Measurements from ENCODE around the gene TADA3.

Gene TADA3

GRCh38 chr3:9792405-9793160 lies at the start of gene TADA3, which contains the start of gene ARPC4:
TADA3 (minus strand) TSS chr3:9792473; CDS start chr3:9791466, 1,007 bp downstream.
ARPC4 (plus strand) TSS chr3:9793082; CDS start chr3:9793122, 40 bp downstream.
- DNase-seq = peak; percentile 92

- DNase-seq = no peak
Observed at GRCh38 chr3:9841015-9841414, 48.7 kb upstream of the TADA3 start.

GRCh38 chr3:9838856-9839255 lies 46.6 kb upstream of the TADA3 start:
- DNase-seq = no peak

- no peak for DNase-seq
Observed at GRCh38 chr3:9837701-9838582, 45.7 kb upstream of the TADA3 start.

- DNase-seq = no peak
Observed at GRCh38 chr3:9834520-9835380, 42.5 kb upstream of the TADA3 start.

GRCh38 chr3:9833078-9833477 lies 40.8 kb upstream of the TADA3 start:
- DNase-seq = no peak

GRCh38 chr3:9831253-9831652 lies 39.0 kb upstream of the TADA3 start:
- DNase-seq = no peak

GRCh38 chr3:9828801-9829755 lies 36.8 kb upstream of the TADA3 start:
- no peak for DNase-seq

- no peak for DNase-seq
Observed at GRCh38 chr3:9826815-9827573, 34.7 kb upstream of the TADA3 start.

- DNase-seq = no peak
Observed at GRCh38 chr3:9825451-9826040, 33.3 kb upstream of the TADA3 start.

GRCh38 chr3:9820946-9821345 lies 28.7 kb upstream of the TADA3 start:
- no peak for DNase-seq

- DNase-seq = no peak
Observed at GRCh38 chr3:9820543-9820942, 28.3 kb upstream of the TADA3 start.

- no peak for DNase-seq
Observed at GRCh38 chr3:9818666-9819335, 26.5 kb upstream of the TADA3 start.

GRCh38 chr3:9817436-9817835 lies 25.2 kb upstream of the TADA3 start:
- no peak for DNase-seq

- no peak for DNase-seq
Observed at GRCh38 chr3:9815986-9816385, 23.7 kb upstream of the TADA3 start.

- no peak for DNase-seq
Observed at GRCh38 chr3:9812870-9813483, 20.7 kb upstream of the TADA3 start.

- DNase-seq = no peak
Observed at GRCh38 chr3:9810846-9811245, 18.6 kb upstream of the TADA3 start.

- DNase-seq = no peak
Observed at GRCh38 chr3:9810433-9810770, 18.1 kb upstream of the TADA3 start.

- peak; percentile 65 for DNase-seq
Observed at GRCh38 chr3:9809615-9810432, 17.6 kb upstream of the TADA3 start, which contains the start of gene TTLL3. TTLL3 (plus strand) TSS chr3:9810262; CDS start chr3:9810662, 400 bp downstream.
